ENCODE results near the gene KCTD1.

DNA sequence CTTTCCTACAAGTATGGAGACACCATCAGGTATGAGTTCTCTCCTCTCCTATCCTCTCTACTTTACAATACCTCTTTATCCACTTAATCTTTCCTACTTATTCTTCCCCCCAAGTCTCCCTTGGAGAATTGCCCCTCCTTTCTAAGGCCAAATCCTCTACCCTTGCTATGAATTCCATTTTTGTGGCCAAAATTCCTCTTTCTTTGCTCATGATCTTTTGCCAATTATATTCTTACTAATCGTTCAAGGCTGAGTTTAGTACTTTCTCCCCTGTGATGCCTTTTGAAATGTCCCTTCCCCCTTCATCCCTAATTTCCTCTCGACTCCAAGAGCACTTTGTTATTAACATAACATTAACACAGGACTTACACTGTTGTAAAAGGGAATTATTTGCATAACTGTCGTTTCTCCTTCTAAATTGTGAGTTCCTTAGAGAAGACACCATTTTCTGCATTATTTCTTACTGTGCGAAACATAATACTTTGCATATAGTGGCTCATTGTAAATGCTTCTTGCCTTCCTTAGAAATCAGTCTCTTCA is 133.4 kb downstream of the KCTD1 start:
- TF ChIP-seq YY1 (IDR thresholded peaks at IDR 0.05; ENCODE audit: insufficient read depth, insufficient read length), result no peak
- TF ChIP-seq SUZ12 (IDR thresholded peaks at IDR 0.05; ENCODE audit: extremely low read depth, insufficient read depth, insufficient read length), result no peak
- no peak for TF ChIP-seq ZNF274 (IDR thresholded peaks at IDR 0.05; ENCODE audit: low read depth, low read length)
